ENCODE results near the gene CREB5.

Gene CREB5

GRCh38 chr7:28458732-28459131 is 46.4 kb downstream of the CREB5 start:
- ATAC-seq (ENCODE audit: low read depth) (no peak), DNase-seq (ENCODE audit: low spot score) (no peak)
- Histone ChIP-seq H3K27ac (ENCODE audit: poor library complexity, severe bottlenecking) (no peak overlapping the region), H3K27me3 (ENCODE audit: insufficient read depth, poor library complexity, severe bottlenecking) (peaks cover 14% of the 10 kb centered on the region), H3K9me3 (ENCODE audit: severe bottlenecking) (no peaks in the 10 kb centered on the region), H3K4me3 (ENCODE audit: severe bottlenecking) (no peak overlapping the region), H3K4me1 (ENCODE audit: insufficient read depth, poor library complexity, severe bottlenecking) (no peaks in the 10 kb centered on the region), H3K36me3 (ENCODE audit: low read depth) (no peaks in the 10 kb centered on the region)
- TF ChIP-seq, protein P1, sequence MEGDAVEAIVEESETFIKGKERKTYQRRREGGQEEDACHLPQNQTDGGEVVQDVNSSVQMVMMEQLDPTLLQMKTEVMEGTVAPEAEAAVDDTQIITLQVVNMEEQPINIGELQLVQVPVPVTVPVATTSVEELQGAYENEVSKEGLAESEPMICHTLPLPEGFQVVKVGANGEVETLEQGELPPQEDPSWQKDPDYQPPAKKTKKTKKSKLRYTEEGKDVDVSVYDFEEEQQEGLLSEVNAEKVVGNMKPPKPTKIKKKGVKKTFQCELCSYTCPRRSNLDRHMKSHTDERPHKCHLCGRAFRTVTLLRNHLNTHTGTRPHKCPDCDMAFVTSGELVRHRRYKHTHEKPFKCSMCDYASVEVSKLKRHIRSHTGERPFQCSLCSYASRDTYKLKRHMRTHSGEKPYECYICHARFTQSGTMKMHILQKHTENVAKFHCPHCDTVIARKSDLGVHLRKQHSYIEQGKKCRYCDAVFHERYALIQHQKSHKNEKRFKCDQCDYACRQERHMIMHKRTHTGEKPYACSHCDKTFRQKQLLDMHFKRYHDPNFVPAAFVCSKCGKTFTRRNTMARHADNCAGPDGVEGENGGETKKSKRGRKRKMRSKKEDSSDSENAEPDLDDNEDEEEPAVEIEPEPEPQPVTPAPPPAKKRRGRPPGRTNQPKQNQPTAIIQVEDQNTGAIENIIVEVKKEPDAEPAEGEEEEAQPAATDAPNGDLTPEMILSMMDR (IDR thresholded peaks at IDR 0.05; ENCODE audit: poor library complexity, severe bottlenecking), result peak; percentile 15

DNA sequence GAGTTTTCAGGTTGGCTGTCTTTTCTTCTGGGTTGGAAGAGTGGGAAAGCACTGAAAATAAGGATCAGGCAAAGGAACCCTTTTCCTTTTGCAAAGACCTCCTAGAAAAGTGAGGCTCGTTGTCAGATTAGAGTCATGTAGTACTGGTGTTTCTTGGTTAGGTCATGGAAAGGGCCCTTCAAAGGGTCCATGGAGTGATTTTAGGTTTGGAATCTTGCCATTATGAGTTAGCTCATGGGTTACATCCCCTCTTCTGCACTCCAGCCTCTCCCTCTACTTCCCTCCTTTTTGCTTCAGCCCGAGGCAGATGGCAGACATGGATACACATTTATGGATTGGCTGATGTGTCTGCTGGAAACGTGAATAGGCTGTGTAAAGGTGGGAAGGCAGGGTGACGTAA is 47.0 kb downstream of the CREB5 start:
- peaks cover 20% of the 10 kb centered on the region for H3K27me3 ChIP-seq (ENCODE audit: insufficient read depth, poor library complexity, severe bottlenecking)
- no peaks in the 10 kb centered on the region for H3K4me1 ChIP-seq (ENCODE audit: insufficient read depth, poor library complexity, severe bottlenecking)
- ATAC-seq (ENCODE audit: low read depth) (no peak), DNase-seq (ENCODE audit: low spot score) (no peak)
- TF ChIP-seq, protein P1 (IDR thresholded peaks at IDR 0.05; ENCODE audit: poor library complexity, severe bottlenecking), result no peak
- H3K27ac ChIP-seq (ENCODE audit: poor library complexity, severe bottlenecking), result no peak overlapping the region
- H3K36me3 ChIP-seq (ENCODE audit: low read depth), result no peaks in the 10 kb centered on the region
- H3K9me3 ChIP-seq (ENCODE audit: severe bottlenecking), result no peaks in the 10 kb centered on the region
- H3K4me3 ChIP-seq (ENCODE audit: severe bottlenecking), result no peak overlapping the region

DNA sequence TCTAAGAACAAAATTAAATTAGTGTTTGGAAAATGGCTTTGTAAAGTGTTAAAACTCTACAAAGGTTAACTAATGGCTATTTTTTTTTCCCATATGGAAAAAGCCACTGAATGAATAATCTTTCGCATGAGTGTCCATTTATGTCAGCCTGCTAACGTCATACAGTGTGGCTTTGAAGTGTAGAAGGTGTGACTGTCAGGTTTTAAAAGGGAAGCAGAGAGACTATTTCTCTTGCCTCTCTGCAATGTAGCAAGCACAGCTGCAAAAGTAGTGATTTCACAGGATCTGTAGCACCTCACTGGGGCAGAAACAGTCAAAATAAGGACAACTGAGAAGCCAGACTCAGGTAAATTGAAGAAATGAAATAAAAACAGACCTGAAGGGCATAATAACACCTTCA is 53.4 kb downstream of the CREB5 start:
- TF ChIP-seq, protein P1 (IDR thresholded peaks at IDR 0.05; ENCODE audit: poor library complexity, severe bottlenecking), result no peak
- no peak for ATAC-seq (ENCODE audit: low read depth)
- peaks cover 21% of the 10 kb centered on the region for H3K27me3 ChIP-seq (ENCODE audit: insufficient read depth, poor library complexity, severe bottlenecking)

DNA sequence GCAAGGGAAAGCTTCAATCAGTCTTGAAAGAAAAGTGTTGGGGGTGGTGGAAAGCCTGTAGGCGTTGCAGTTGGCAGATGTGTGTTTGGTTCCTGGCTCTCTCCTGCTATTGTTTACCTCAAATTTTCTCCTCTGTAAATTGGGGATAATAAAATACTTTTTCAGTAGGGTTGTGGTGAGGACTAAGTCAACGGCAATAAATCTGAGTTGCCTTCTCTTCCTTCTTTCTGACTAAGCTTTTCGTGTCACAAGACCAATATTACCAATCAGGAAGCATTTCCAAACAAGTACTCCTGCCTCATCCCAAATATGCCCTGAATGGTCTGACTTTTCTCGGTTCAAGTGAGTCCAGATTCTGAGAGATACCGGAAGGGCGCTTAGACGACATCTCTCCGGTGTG is 54.0 kb downstream of the CREB5 start:
- ATAC-seq (ENCODE audit: low read depth), result no peak
- TF ChIP-seq, protein P1 (IDR thresholded peaks at IDR 0.05; ENCODE audit: poor library complexity, severe bottlenecking), result no peak
- Histone ChIP-seq H3K36me3 (ENCODE audit: low read depth) (no peaks in the 10 kb centered on the region), H3K9me3 (ENCODE audit: severe bottlenecking) (no peaks in the 10 kb centered on the region), H3K4me3 (ENCODE audit: severe bottlenecking) (no peak overlapping the region), H3K27me3 (ENCODE audit: insufficient read depth, poor library complexity, severe bottlenecking) (peaks cover 21% of the 10 kb centered on the region), H3K27ac (ENCODE audit: poor library complexity, severe bottlenecking) (no peak overlapping the region), H3K4me1 (ENCODE audit: insufficient read depth, poor library complexity, severe bottlenecking) (no peaks in the 10 kb centered on the region)
- no peak for DNase-seq (ENCODE audit: low spot score)

More for the DNA sequence above, 53.4 kb downstream of the CREB5 start:
- H3K36me3 ChIP-seq (ENCODE audit: low read depth), result no peaks in the 10 kb centered on the region
- H3K9me3 ChIP-seq (ENCODE audit: severe bottlenecking), result no peaks in the 10 kb centered on the region
- H3K4me3 ChIP-seq (ENCODE audit: severe bottlenecking), result no peak overlapping the region
- no peaks in the 10 kb centered on the region for H3K4me1 ChIP-seq (ENCODE audit: insufficient read depth, poor library complexity, severe bottlenecking)
- no peak for DNase-seq (ENCODE audit: low spot score)
- no peak overlapping the region for H3K27ac ChIP-seq (ENCODE audit: poor library complexity, severe bottlenecking)

GRCh38 chr7:28466885-28467284 is 54.6 kb downstream of the CREB5 start:
- Histone ChIP-seq H3K27me3 (ENCODE audit: insufficient read depth, poor library complexity, severe bottlenecking) (peaks cover 21% of the 10 kb centered on the region), H3K4me3 (ENCODE audit: severe bottlenecking) (no peak overlapping the region), H3K27ac (ENCODE audit: poor library complexity, severe bottlenecking) (no peak overlapping the region), H3K36me3 (ENCODE audit: low read depth) (no peaks in the 10 kb centered on the region), H3K9me3 (ENCODE audit: severe bottlenecking) (no peaks in the 10 kb centered on the region), H3K4me1 (ENCODE audit: insufficient read depth, poor library complexity, severe bottlenecking) (no peaks in the 10 kb centered on the region)
- no peak for ATAC-seq (ENCODE audit: low read depth)
- no peak for DNase-seq (ENCODE audit: low spot score)
- TF ChIP-seq, protein P1 (IDR thresholded peaks at IDR 0.05; ENCODE audit: poor library complexity, severe bottlenecking), result no peak

All from RWPE2 (cell line).